Forelimb muscle (tissue), 1 donor: Measurements from ENCODE around the gene CLRN1. TPM values are rescaled to one million over a fixed set of nuclear protein-coding genes. Genes with fewer than 3 reads are reported as not detected.

Source experiments
- DNase-seq: peaks from one replicate; pipeline ENCODE4 v3.0.0-alpha.2; 2013; ENCODE audit warnings: low read depth
- polyA plus RNA-seq: library from polyadenylated mRNA; unstranded; fragments of 120-200 nt; gene quantifications from one replicate; pipeline ENCODE4 v1.2.1, GENCODE V29; 2013; ENCODE audit not compliant: insufficient read length

The CLRN1 gene
- polyA plus RNA-seq, 1 donor, result 0.23 TPM

- no peak for DNase-seq
These were observed 95.8 kb downstream of the CLRN1 start for GRCh38 chr3:150876611-150877265.

Other genes with a start within 250 kb of the CLRN1 start
- 20.4 TPM for gene SIAH2, start 209.6 kb downstream of the CLRN1 start, polyA plus RNA-seq
- 0.16 TPM for gene MINDY4B, start 67.3 kb downstream of the CLRN1 start, polyA plus RNA-seq
- 10.0 TPM for gene MED12L, start 112.9 kb upstream of the CLRN1 start, polyA plus RNA-seq
- gene GPR171, start 230.5 kb upstream of the CLRN1 start, polyA plus RNA-seq, result not detected